HG02798 (cell line): ENCODE data around the gene SLC22A17.
A peak's percentile ranks its signal among the peaks of the same experiment; 100 is the strongest.
"Not testable (repeated sequence)": the region's sequence is repeated elsewhere in the genome, so short reads cannot be mapped to it uniquely, and the experiment has no call there.

Experiments used
- ATAC-seq: cut with Tn5 transposase; IDR thresholded peaks from one replicate; pipeline ENCODE4 v1.9.1; 2021; ENCODE audit warnings: mild to moderate bottlenecking; ENCODE audit not compliant: unreplicated experiment, poor library complexity

Gene SLC22A17

GRCh38 chr14:23347406-23348296 is 5.0 kb downstream of the SLC22A17 start:
- no peak for ATAC-seq

GRCh38 chr14:23346693-23347405 is 5.8 kb downstream of the SLC22A17 start:
- ATAC-seq: no peak

- no peak for ATAC-seq
These were observed 6.5 kb downstream of the SLC22A17 start for GRCh38 chr14:23345987-23346692.

- ATAC-seq: no peak
These were observed 8.2 kb downstream of the SLC22A17 start for GRCh38 chr14:23344481-23344880.

- ATAC-seq: no peak
These were observed 13.0 kb downstream of the SLC22A17 start for GRCh38 chr14:23339506-23340268.

GRCh38 chr14:23335623-23336022 is 17.1 kb downstream of the SLC22A17 start:
- no peak for ATAC-seq

GRCh38 chr14:23327947-23328744 is 24.5 kb downstream of the SLC22A17 start:
- ATAC-seq: peak; percentile 44

GRCh38 chr14:23326491-23327332 is 26.0 kb downstream of the SLC22A17 start:
- no peak for ATAC-seq

GRCh38 chr14:23325746-23326145 is 26.9 kb downstream of the SLC22A17 start:
- ATAC-seq: not testable (repeated sequence)

- no peak for ATAC-seq
These were observed 27.7 kb downstream of the SLC22A17 start for GRCh38 chr14:23324993-23325392.

GRCh38 chr14:23324455-23324846 is 28.2 kb downstream of the SLC22A17 start:
- no peak for ATAC-seq

GRCh38 chr14:23323838-23324454 is 28.7 kb downstream of the SLC22A17 start:
- no peak for ATAC-seq

GRCh38 chr14:23322568-23323517 is 29.8 kb downstream of the SLC22A17 start:
- no peak for ATAC-seq

- ATAC-seq: peak; percentile 10
These were observed 30.8 kb downstream of the SLC22A17 start for GRCh38 chr14:23321572-23322547.

- ATAC-seq: peak; percentile 93
These were observed 31.8 kb downstream of the SLC22A17 start, which contains the start of gene PABPN1 for GRCh38 chr14:23320584-23321571. Gene PABPN1 (plus strand): TSS chr14:23321457. CDS start chr14:23321470, 13 bp downstream.
